ENCODE data around the gene VAV1. TPM values are rescaled to one million over a fixed set of nuclear protein-coding genes. Genes with fewer than 3 reads are reported as not detected.

Gene VAV1
- total and polyA plus RNA-seq, 2 of the 13 experiments (the other 11 are each of a cell fraction or from before 2014, with no cell fraction given), result not detected

DNA sequence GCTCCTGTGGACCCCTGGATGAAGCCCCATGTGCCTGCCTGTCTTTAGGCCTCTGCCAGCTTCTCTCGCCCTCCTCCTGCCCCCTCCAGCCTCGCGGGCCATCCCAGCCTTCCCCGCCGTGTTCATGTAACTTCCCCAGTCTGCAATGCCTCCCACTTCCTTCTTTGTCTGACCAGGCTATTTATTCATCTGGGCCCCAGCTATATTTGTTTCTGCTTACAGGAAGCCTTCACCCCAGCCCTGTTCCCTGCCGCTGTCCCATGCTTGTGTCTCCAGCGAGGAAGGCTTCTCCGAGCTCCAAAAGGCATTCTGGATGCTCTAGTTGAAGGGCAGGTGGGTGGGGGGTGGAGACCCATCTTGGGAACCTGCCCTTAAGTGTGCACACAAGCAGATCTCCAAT is 44.2 kb upstream of the VAV1 start:
- H3K36me3 ChIP-seq (replicated peaks in 1 of 2; ENCODE audit: control insufficient read depth in 1 of 2, insufficient read depth in 2 of 2, low read length in 2 of 2), result no peaks in the 10 kb centered on the region
- DNase-seq (ENCODE audit: low spot score), result no peak
- ATAC-seq, result no peak
- no peaks in the 10 kb centered on the region for H3K9me3 ChIP-seq (ENCODE audit: low read length)
- no TSS peak for BruUV-seq (replicated peaks)
- H3K4me2 ChIP-seq (ENCODE audit: low read depth, low read length), result peak overlapping the region; percentile 99
- no peak overlapping the region for H2AFZ ChIP-seq (ENCODE audit: low read length)
- in situ Hi-C loops (cut with HindIII; ENCODE audit: extremely low pct_ligation_motif_present, low pct_unique_long_range_greater_than_20kb), result no loop called here
- H3K4me1 ChIP-seq (ENCODE audit: insufficient read depth, low read length), result peaks cover 71% of the 10 kb centered on the region
- H3K27ac ChIP-seq (ENCODE audit: extremely low read length, insufficient read depth, low read length), result peak overlapping the region; percentile 99
- no peaks in the 10 kb centered on the region for H4K20me1 ChIP-seq (ENCODE audit: insufficient read depth, low read length)
- H3K4me3 ChIP-seq (replicated peaks in 1 of 3; ENCODE audit: insufficient read depth in 1 of 3, low read depth in 2 of 3, low read length in 3 of 3), result no peak overlapping the region
- ChIA-PET POLR2A (interaction anchor here (1.1 to 3.8 kb wide), 5 partner anchors 8 to 24 kb away, joined by 5 to 187 read pairs (median 25); partner anchors contain the start of genes C3 and GPR108), CTCF (ENCODE audit: low intra/inter-chr PET ratio, low total read pairs) (no interaction called here)
- intact Hi-C loops (cut with micrococcal nuclease; ENCODE audit: unreplicated experiment), result no loop called here
- H3K79me2 ChIP-seq (ENCODE audit: insufficient read depth, low read length), result peaks cover 4% of the 10 kb centered on the region
- H3K9ac ChIP-seq (ENCODE audit: insufficient read depth, low read depth, low read length), result peak overlapping the region; percentile 44
- H3K27me3 ChIP-seq (ENCODE audit: control insufficient read depth in 1 of 2, insufficient read depth in 2 of 2, low read length in 2 of 2), result no peaks in the 10 kb centered on the region
- WGBS (ENCODE audit: low lambda C conversion rate), result 37% methylated on average over 8 of the region's 8 CpGs
- FAIRE-seq, result no peak
- 0 out of 2 replicates have a peak, but pooled peaks have one; percentile 18 for TF ChIP-seq KDM3A (CRISPR knock-in tag; IDR thresholded peaks at IDR 0.05; ENCODE audit: low read depth)
- 0 out of 2 replicates have a peak, but pooled peaks have one; percentile 20 for TF ChIP-seq GATAD1 (CRISPR knock-in tag; IDR thresholded peaks at IDR 0.05)
- TF ChIP-seq IRF9 (CRISPR knock-in tag; IDR thresholded peaks at IDR 0.05; ENCODE audit: borderline replicate concordance), result 0 out of 2 replicates have a peak, but pooled peaks have one; percentile 26
- 0 out of 2 replicates have a peak, but pooled peaks have one; percentile 44 for TF ChIP-seq ERF (CRISPR knock-in tag; IDR thresholded peaks at IDR 0.05)
- TF ChIP-seq IRF2 (CRISPR knock-in tag; IDR thresholded peaks at IDR 0.05), result 0 out of 2 replicates have a peak, but pooled peaks have one; percentile 25
- TF ChIP-seq ZBTB38 (CRISPR knock-in tag; IDR thresholded peaks at IDR 0.05), result peak; percentile 82
- TF ChIP-seq ELF3 (CRISPR knock-in tag; IDR thresholded peaks at IDR 0.05), result peak; percentile 82
- TF ChIP-seq NR2F6 (IDR thresholded peaks at IDR 0.05), result no peak
- TF ChIP-seq NR2F6 (CRISPR knock-in tag; IDR thresholded peaks at IDR 0.05), result 0 out of 2 replicates have a peak, but pooled peaks have one; percentile 22
- TF ChIP-seq, protein P1, sequence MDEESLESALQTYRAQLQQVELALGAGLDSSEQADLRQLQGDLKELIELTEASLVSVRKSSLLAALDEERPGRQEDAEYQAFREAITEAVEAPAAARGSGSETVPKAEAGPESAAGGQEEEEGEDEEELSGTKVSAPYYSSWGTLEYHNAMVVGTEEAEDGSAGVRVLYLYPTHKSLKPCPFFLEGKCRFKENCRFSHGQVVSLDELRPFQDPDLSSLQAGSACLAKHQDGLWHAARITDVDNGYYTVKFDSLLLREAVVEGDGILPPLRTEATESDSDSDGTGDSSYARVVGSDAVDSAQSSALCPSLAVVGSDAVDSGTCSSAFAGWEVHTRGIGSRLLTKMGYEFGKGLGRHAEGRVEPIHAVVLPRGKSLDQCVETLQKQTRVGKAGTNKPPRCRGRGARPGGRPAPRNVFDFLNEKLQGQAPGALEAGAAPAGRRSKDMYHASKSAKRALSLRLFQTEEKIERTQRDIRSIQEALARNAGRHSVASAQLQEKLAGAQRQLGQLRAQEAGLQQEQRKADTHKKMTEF (CRISPR knock-in tag; IDR thresholded peaks at IDR 0.05), result no peak
- TF ChIP-seq, protein P2, sequence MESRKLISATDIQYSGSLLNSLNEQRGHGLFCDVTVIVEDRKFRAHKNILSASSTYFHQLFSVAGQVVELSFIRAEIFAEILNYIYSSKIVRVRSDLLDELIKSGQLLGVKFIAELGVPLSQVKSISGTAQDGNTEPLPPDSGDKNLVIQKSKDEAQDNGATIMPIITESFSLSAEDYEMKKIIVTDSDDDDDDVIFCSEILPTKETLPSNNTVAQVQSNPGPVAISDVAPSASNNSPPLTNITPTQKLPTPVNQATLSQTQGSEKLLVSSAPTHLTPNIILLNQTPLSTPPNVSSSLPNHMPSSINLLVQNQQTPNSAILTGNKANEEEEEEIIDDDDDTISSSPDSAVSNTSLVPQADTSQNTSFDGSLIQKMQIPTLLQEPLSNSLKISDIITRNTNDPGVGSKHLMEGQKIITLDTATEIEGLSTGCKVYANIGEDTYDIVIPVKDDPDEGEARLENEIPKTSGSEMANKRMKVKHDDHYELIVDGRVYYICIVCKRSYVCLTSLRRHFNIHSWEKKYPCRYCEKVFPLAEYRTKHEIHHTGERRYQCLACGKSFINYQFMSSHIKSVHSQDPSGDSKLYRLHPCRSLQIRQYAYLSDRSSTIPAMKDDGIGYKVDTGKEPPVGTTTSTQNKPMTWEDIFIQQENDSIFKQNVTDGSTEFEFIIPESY (CRISPR knock-in tag; IDR thresholded peaks at IDR 0.05), result 0 out of 2 replicates have a peak, but pooled peaks have one; percentile 22
- 0 out of 2 replicates have a peak, but pooled peaks have one; percentile 12 for TF ChIP-seq HMGXB3 (CRISPR knock-in tag; IDR thresholded peaks at IDR 0.05; ENCODE audit: borderline replicate concordance)
- TF ChIP-seq AKAP8 (CRISPR knock-in tag; IDR thresholded peaks at IDR 0.05), result no peak; the same call in 1 of the 2 replicates
- TF ChIP-seq NFRKB (IDR thresholded peaks at IDR 0.05), result no peak
- 0 out of 2 replicates have a peak, but pooled peaks have one; percentile 22 for TF ChIP-seq ZNF792 (CRISPR knock-in tag; IDR thresholded peaks at IDR 0.05)
- no peak for TF ChIP-seq ZNF138 (CRISPR knock-in tag; IDR thresholded peaks at IDR 0.05; ENCODE audit: low read depth)
- TF ChIP-seq POLR2G (IDR thresholded peaks at IDR 0.05; ENCODE audit: low read depth, low read length), result peak; percentile 37; the same call in 1 of the 2 replicates
- no peak for TF ChIP-seq ZNF326 (CRISPR knock-in tag; IDR thresholded peaks at IDR 0.05; ENCODE audit: borderline replicate concordance)
